ENCODE results near the gene PRRT1. TPM values are rescaled to one million over a fixed set of nuclear protein-coding genes. Genes with fewer than 3 reads are reported as not detected.
A peak's percentile ranks its signal among the peaks of the same experiment; 100 is the strongest.

The PRRT1 gene
- 1.2 TPM in 1 of 2 replicates, not detected in the other for total RNA-seq (2014; rRNA removed; shearing (Covaris generic))
- 2.1 and 2.2 TPM in 2 replicates for polyA plus RNA-seq (2016; fragmentation: Nextera tagmentation; extraction: Ambion mirVana)

- Histone ChIP-seq H2AFZ (peak within 1 kb of the TSS; percentile 97), H3K36me3 (ENCODE audit: low read depth) (peaks cover 4% of the 10 kb centered on the region; the same call in 1 of the 2 replicates), H3K9ac (peak within 1 kb of the TSS; percentile 91), H3K9me3 (ENCODE audit: low read depth) (no peaks in the 10 kb centered on the region), H3K79me2 (ENCODE audit: insufficient read depth) (peaks cover 28% of the 10 kb centered on the region), H3K27ac (peak within 1 kb of the TSS; percentile 91), H3F3A (ENCODE audit: insufficient read depth) (peaks cover 9% of the 10 kb centered on the region; the same call in 1 of the 2 replicates), H4K20me1 (ENCODE audit: insufficient read depth) (no peaks in the 10 kb centered on the region), H3K4me2 (ENCODE audit: unreplicated experiment) (peak within 1 kb of the TSS; percentile 93), H3K27me3 (replicated peaks; ENCODE audit: insufficient read depth) (no peaks in the 10 kb centered on the region), H3K4me3 (peak within 1 kb of the TSS; percentile 94), H3K9me2 (ENCODE audit: insufficient read depth) (no peaks in the 10 kb centered on the region), H3K4me1 (ENCODE audit: insufficient read depth) (peaks cover 20% of the 10 kb centered on the region)
- in situ Hi-C loops (cut with MboI): no loop called here
- 4 to 16% methylated on average over 5 to 20 of the region's 24 CpGs for WGBS, 2 experiments (ENCODE audit: low coverage in 1 of 2, low lambda C conversion rate in 2 of 2, missing lambda C conversion rate in 2 of 2)
- peak; percentile 45 for DNase-seq
- TF ChIP-seq EZH2phosphoT487 (IDR thresholded peaks at IDR 0.05; ENCODE audit: insufficient read depth, low read depth) (no peak), EZH2 (IDR thresholded peaks at IDR 0.05; ENCODE audit: insufficient read depth, poor library complexity, severe bottlenecking) (no peak)
Measured at GRCh38 chr6:32151863-32152768, at the start of gene PRRT1. PRRT1 (minus strand) TSS chr6:32151939; CDS start chr6:32151827, 112 bp downstream.

- WGBS, 2 experiments (ENCODE audit: low coverage in 1 of 2, low lambda C conversion rate in 2 of 2, missing lambda C conversion rate in 2 of 2): 62 to 63% methylated on average over 12 to 13 of the region's 13 CpGs
- Histone ChIP-seq H3K79me2 (ENCODE audit: insufficient read depth) (no peaks in the 10 kb centered on the region), H2AFZ (no peak overlapping the region), H3F3A (ENCODE audit: insufficient read depth) (no peaks in the 10 kb centered on the region), H4K20me1 (ENCODE audit: insufficient read depth) (no peaks in the 10 kb centered on the region), H3K9ac (no peak overlapping the region), H3K4me2 (ENCODE audit: unreplicated experiment) (no peak overlapping the region), H3K9me3 (ENCODE audit: low read depth) (no peaks in the 10 kb centered on the region), H3K27ac (no peak overlapping the region), H3K4me1 (ENCODE audit: insufficient read depth) (0 out of 2 replicates have a peak, but pooled peaks cover 5% of the 10 kb centered on the region), H3K27me3 (replicated peaks; ENCODE audit: insufficient read depth) (no peaks in the 10 kb centered on the region), H3K4me3 (no peak overlapping the region), H3K9me2 (ENCODE audit: insufficient read depth) (no peaks in the 10 kb centered on the region), H3K36me3 (ENCODE audit: low read depth) (no peaks in the 10 kb centered on the region)
- DNase-seq: no peak
- TF ChIP-seq EZH2phosphoT487 (IDR thresholded peaks at IDR 0.05; ENCODE audit: insufficient read depth, low read depth) (no peak), EZH2 (IDR thresholded peaks at IDR 0.05; ENCODE audit: insufficient read depth, poor library complexity, severe bottlenecking) (no peak)
- in situ Hi-C loops (cut with MboI): no loop called here
Measured at GRCh38 chr6:32200711-32201475, 49.2 kb upstream of the PRRT1 start.

- H3K4me3 ChIP-seq: no peak overlapping the region
- TF ChIP-seq EZH2 (IDR thresholded peaks at IDR 0.05; ENCODE audit: insufficient read depth, poor library complexity, severe bottlenecking): no peak
- no peak for TF ChIP-seq EZH2phosphoT487 (IDR thresholded peaks at IDR 0.05; ENCODE audit: insufficient read depth, low read depth)
- no peaks in the 10 kb centered on the region for H3K27me3 ChIP-seq (replicated peaks; ENCODE audit: insufficient read depth)
- H3F3A ChIP-seq (ENCODE audit: insufficient read depth): peaks cover 13% of the 10 kb centered on the region
- no peaks in the 10 kb centered on the region for H3K9me2 ChIP-seq (ENCODE audit: insufficient read depth)
- H3K79me2 ChIP-seq (ENCODE audit: insufficient read depth): no peaks in the 10 kb centered on the region
- H3K4me1 ChIP-seq (ENCODE audit: insufficient read depth): peaks cover 16% of the 10 kb centered on the region
- H3K4me2 ChIP-seq (ENCODE audit: unreplicated experiment): no peak overlapping the region
- H4K20me1 ChIP-seq (ENCODE audit: insufficient read depth): no peaks in the 10 kb centered on the region
- no peak overlapping the region for H3K9ac ChIP-seq
- DNase-seq: no peak
- no peak overlapping the region for H2AFZ ChIP-seq
- WGBS, 2 experiments (ENCODE audit: low coverage in 1 of 2, low lambda C conversion rate in 2 of 2, missing lambda C conversion rate in 2 of 2): 74 to 78% methylated on average over 17 of the region's 17 CpGs
- no peaks in the 10 kb centered on the region for H3K36me3 ChIP-seq (ENCODE audit: low read depth)
- in situ Hi-C loops (cut with MboI): no loop called here
- no peaks in the 10 kb centered on the region for H3K9me3 ChIP-seq (ENCODE audit: low read depth)
- H3K27ac ChIP-seq: no peak overlapping the region
Measured at GRCh38 chr6:32198866-32199265, 47.1 kb upstream of the PRRT1 start.

DNA sequence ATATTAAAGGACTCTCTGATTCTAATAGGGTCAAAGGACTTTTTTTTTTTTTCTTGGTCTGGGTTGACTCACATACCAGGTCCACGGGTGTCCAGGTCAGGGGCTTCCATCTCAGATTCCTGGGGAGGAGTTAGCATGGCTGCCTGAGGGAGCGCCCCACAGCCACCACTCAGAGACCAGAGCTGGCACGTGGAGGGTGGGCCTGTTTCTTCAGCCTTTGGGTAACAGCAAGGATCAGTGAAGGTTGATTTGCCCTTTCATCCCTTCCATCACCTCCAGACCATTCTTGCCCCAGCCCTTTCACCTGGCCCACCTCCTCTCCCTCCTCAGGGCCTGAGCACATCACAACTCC is 46.6 kb upstream of the PRRT1 start:
- Histone ChIP-seq H3K79me2 (ENCODE audit: insufficient read depth) (no peaks in the 10 kb centered on the region), H3K27ac (no peak overlapping the region), H3K4me1 (ENCODE audit: insufficient read depth) (peaks cover 16% of the 10 kb centered on the region), H3K9me2 (ENCODE audit: insufficient read depth) (no peaks in the 10 kb centered on the region), H2AFZ (no peak overlapping the region), H3K9ac (no peak overlapping the region), H3K4me3 (no peak overlapping the region), H3F3A (ENCODE audit: insufficient read depth) (peaks cover 13% of the 10 kb centered on the region), H4K20me1 (ENCODE audit: insufficient read depth) (no peaks in the 10 kb centered on the region), H3K4me2 (ENCODE audit: unreplicated experiment) (no peak overlapping the region), H3K36me3 (ENCODE audit: low read depth) (no peaks in the 10 kb centered on the region), H3K9me3 (ENCODE audit: low read depth) (no peaks in the 10 kb centered on the region), H3K27me3 (replicated peaks; ENCODE audit: insufficient read depth) (no peaks in the 10 kb centered on the region)
- WGBS, 2 experiments (ENCODE audit: low coverage in 1 of 2, low lambda C conversion rate in 2 of 2, missing lambda C conversion rate in 2 of 2): 61 to 63% methylated on average over 3 of the region's 3 CpGs
- in situ Hi-C loops (cut with MboI): no loop called here
- no peak for DNase-seq
- TF ChIP-seq EZH2 (IDR thresholded peaks at IDR 0.05; ENCODE audit: insufficient read depth, poor library complexity, severe bottlenecking) (no peak), EZH2phosphoT487 (IDR thresholded peaks at IDR 0.05; ENCODE audit: insufficient read depth, low read depth) (no peak)
